ENCODE measurements around the gene SFI1. TPM values are rescaled to one million over a fixed set of nuclear protein-coding genes. Genes with fewer than 3 reads are reported as not detected.
"Not testable (repeated sequence)": the region's sequence is repeated elsewhere in the genome, so short reads cannot be mapped to it uniquely, and the experiment has no call there.

The SFI1 gene, protein sequence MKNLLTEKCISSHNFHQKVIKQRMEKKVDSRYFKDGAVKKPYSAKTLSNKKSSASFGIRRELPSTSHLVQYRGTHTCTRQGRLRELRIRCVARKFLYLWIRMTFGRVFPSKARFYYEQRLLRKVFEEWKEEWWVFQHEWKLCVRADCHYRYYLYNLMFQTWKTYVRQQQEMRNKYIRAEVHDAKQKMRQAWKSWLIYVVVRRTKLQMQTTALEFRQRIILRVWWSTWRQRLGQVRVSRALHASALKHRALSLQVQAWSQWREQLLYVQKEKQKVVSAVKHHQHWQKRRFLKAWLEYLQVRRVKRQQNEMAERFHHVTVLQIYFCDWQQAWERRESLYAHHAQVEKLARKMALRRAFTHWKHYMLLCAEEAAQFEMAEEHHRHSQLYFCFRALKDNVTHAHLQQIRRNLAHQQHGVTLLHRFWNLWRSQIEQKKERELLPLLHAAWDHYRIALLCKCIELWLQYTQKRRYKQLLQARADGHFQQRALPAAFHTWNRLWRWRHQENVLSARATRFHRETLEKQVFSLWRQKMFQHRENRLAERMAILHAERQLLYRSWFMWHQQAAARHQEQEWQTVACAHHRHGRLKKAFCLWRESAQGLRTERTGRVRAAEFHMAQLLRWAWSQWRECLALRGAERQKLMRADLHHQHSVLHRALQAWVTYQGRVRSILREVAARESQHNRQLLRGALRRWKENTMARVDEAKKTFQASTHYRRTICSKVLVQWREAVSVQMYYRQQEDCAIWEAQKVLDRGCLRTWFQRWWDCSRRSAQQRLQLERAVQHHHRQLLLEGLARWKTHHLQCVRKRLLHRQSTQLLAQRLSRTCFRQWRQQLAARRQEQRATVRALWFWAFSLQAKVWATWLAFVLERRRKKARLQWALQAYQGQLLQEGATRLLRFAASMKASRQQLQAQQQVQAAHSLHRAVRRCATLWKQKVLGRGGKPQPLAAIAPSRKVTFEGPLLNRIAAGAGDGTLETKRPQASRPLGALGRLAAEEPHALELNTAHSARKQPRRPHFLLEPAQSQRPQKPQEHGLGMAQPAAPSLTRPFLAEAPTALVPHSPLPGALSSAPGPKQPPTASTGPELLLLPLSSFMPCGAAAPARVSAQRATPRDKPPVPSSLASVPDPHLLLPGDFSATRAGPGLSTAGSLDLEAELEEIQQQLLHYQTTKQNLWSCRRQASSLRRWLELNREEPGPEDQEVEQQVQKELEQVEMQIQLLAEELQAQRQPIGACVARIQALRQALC
- total RNA-seq: 20.3 TPM

GRCh38 chr22:31496007-31496734, at the start of gene SFI1:
SFI1 (plus strand) TSS chr22:31496536; CDS start chr22:31508285, 11,749 bp downstream.
- DNase-seq: peak; percentile 83

GRCh38 chr22:31446767-31447166, 49.6 kb upstream of the SFI1 start:
- no peak for DNase-seq

DNA sequence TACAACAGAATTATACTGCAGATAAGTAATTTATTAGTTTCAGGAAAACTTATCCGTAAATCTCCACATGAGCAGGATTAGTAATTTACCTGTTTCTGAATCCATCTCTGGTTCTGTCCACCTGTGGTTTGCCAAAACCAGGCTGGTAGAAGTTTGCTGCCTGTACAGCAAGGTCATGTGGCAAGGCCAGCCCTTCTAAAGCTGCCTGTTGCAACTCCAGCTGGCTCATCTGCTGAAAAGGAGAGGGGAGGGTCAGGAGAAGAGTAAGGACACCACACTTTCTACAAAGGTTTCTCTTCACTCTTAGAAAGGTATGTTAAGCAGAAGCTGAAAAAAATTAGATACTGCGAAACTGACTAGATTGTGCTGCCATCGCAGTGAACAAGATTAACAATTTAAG, 49.0 kb upstream of the SFI1 start:
- DNase-seq: no peak

- DNase-seq: no peak
These were observed 48.0 kb upstream of the SFI1 start for GRCh38 chr22:31448382-31448781.

- peak; percentile 14 for DNase-seq
These were observed 46.8 kb upstream of the SFI1 start for GRCh38 chr22:31449506-31449905.

- no peak for DNase-seq
These were observed 44.4 kb upstream of the SFI1 start for GRCh38 chr22:31451709-31452571.

DNA sequence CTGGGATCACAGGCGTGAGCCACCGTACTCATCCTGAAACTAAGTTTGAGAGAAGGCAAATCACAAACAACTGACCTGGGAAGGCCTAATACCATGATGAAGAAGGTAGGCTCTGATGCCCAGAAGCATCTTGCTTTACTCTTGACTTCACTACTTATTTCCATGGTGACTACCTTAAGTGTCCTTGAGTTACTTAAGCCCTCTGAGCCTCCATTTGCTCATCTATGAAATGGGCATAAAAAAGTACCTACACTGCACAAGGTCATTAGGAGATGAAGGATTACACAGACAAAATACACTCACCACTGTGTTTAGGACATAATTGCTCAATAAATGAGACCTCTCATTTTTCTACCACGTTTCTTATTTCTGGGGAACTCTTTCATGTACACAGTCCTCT, 34.6 kb upstream of the SFI1 start:
- no peak for DNase-seq

DNA sequence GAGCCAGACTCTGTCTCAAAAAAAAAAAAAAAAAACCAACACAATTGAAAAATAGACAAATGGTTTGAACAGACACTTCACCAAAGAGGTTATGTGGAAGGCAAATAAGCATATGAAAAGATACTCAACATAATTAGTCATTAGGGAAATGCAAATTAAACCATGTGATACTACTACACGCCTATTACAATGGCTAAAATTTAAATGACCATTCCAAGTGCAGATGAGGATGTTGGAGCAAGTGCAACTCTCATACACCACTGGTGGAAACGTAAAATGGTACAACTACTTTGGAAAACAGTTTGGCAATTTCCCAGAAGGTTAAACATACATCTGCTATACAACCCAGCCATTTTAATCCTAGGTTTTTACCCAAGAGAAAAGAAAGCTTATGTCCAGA, 31.0 kb upstream of the SFI1 start:
- DNase-seq: no peak

GRCh38 chr22:31474743-31475142, 21.6 kb upstream of the SFI1 start:
- DNase-seq: no peak

DNA sequence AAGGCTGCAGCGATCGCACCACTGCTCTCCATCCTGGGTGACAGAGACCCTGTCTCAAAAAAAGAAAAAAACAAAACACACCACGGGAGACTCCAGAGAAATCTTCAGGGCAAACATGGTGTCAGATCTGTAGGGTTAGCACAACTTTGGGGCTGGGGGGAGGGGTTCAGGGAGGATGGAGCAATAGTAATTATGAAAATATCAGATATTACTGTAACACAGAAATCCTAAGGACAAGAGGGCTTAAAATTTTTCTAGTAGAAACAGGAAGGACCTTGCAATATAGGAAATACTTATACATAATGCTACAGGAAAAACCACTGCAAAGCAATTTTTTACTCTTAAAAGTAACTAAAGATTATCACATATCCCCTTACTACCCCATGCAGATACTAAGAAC, 20.5 kb upstream of the SFI1 start:
- DNase-seq: no peak

DNA sequence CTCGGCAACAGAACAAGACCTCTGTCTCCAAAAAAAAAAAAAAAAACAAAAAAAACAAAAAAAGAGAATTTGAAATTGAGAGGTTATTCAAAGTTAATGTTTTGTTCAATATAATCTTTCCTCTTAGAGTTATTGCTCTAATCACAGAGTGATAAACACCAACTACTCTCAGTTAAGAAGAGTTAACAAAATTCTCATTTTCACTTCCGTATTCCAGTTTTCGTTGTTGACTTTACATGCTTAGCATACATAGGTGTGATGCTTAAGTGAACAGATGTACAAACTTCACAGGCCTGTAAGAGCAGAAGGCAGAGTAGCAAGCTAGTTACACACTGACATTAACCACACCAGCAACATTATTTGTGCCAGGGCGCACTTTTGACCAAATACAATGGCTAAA, 19.0 kb upstream of the SFI1 start:
- DNase-seq: no peak

GRCh38 chr22:31481129-31481528, 15.2 kb upstream of the SFI1 start:
- no peak for DNase-seq

DNA sequence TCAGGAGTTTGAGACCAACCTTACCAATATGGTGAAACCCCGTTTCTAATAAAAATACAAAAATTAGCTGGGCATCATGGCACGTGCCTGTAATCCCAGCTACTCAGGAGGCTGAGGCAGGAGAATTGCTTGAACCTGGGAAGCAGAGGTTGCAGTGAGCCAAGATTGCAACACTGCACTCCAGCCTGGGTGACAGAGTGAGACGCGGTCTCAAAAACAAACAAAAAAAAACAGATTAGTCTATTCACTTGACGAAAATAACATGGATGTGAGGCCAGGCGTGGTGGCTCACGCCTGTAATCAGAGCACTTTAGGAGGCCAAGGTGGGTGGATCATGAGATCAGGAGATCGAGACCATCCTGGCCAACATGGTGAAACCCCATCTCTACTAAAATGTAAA, 13.9 kb upstream of the SFI1 start:
- DNase-seq: not testable (repeated sequence)

DNA sequence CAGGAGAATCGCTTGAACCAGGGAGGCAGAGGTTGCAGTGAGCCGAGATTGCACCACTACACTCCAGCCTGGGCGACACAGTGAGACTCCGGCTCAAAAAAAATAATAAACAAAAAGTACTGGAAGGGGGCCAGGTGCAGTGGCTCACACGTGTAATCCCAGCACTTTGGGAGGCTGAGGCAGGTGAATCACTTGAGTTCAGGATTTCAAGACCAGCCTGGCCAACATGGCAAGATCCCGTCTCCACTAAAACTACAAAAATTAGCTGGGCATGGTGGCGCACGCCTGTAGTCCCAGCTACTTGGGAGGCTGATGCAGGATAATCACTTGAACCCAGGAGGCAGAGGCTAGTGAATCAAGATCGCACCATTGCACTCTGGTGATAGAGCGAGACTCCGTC, 10.0 kb upstream of the SFI1 start:
- DNase-seq: not testable (repeated sequence)

GRCh38 chr22:31486951-31487350, 9.4 kb upstream of the SFI1 start:
- no peak for DNase-seq

GRCh38 chr22:31488346-31488883, 7.9 kb upstream of the SFI1 start:
- no peak for DNase-seq

- DNase-seq: no peak
These were observed 7.2 kb upstream of the SFI1 start for GRCh38 chr22:31488988-31489617.

- peak; percentile 84 for DNase-seq
These were observed 6.5 kb upstream of the SFI1 start, which contains the start of gene EIF4ENIF1 for GRCh38 chr22:31489632-31490495. EIF4ENIF1 (minus strand) TSS chr22:31489842; CDS start chr22:31488718, 1,124 bp downstream.

DNA sequence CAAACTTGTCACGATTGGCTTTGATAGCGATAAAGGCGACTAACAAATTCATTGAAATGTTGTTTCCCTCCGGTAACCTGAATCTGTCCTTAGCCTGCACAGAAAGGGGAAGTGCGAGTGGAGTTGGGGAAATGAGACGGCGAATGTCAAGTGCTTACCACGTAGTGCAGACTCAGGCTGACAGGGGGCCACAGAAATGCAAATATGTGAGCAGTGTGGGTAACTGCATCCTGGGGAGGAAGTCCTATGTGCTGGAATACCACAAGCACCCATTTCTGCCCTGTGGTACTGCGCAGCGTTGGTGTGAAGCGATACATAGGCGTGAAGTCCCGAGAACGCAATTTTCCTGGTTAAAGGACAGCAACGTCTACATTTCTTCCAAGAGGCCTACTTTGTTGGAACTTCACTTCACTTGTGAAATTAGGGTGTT, 5.8 kb upstream of the SFI1 start:
- peak; percentile 74 for DNase-seq
